Astrocyte (in vitro differentiated cells and primary cell): ENCODE measurements around the gene TSPAN4. TPM values are rescaled to one million over a fixed set of nuclear protein-coding genes. Genes with fewer than 3 reads are reported as not detected.

Experiments used
- DNase-seq: peaks from one replicate; pipeline ENCODE4 v3.0.0-alpha.2; 2010; ENCODE audit warnings: low read depth
- FAIRE-seq: peaks from 2 replicates; lab custom pipeline; 2011; peaks lifted over from hg19 to GRCh38; lab: Jason Lieb, UNC
- H2AFZ ChIP-seq: 2 replicates; pipeline ENCODE4 v1.6.0; 2012; ENCODE audit warnings: low read depth, low read length, inconsistent platforms
- H3K27ac ChIP-seq: 2 replicates; pipeline ENCODE4 v1.5.1; 2011; ENCODE audit warnings: low read depth, low read length, inconsistent platforms
- H3K27me3 ChIP-seq: 2 replicates; pipeline ENCODE4 v1.6.0; 2011; ENCODE audit warnings: low read length, inconsistent platforms; ENCODE audit not compliant: insufficient read depth
- H3K36me3 ChIP-seq: 2 replicates; pipeline ENCODE4 v1.5.1; 2011; ENCODE audit warnings: low read length, inconsistent platforms; ENCODE audit not compliant: insufficient read depth
- H3K4me1 ChIP-seq: 2 replicates; pipeline ENCODE4 v1.5.1; 2011; ENCODE audit warnings: low read length, inconsistent platforms; ENCODE audit not compliant: insufficient read depth
- H3K4me2 ChIP-seq: 2 replicates; pipeline ENCODE4 v1.6.0; 2012; ENCODE audit warnings: low read length, inconsistent platforms
- H3K4me3 ChIP-seq: 2 replicates; pipeline ENCODE4 v1.5.1; 2011; ENCODE audit warnings: low read depth, mild to moderate bottlenecking, low read length, inconsistent platforms; ENCODE audit not compliant: insufficient read depth
- H3K79me2 ChIP-seq: 2 replicates; pipeline ENCODE4 v1.6.0; 2012; ENCODE audit warnings: mild to moderate bottlenecking, low read length, inconsistent platforms; ENCODE audit not compliant: insufficient read depth
- H3K9ac ChIP-seq: 2 replicates; pipeline ENCODE4 v1.6.0; 2012; ENCODE audit warnings: mild to moderate bottlenecking, low read length, inconsistent platforms
- H3K9me3 ChIP-seq: 2 replicates; pipeline ENCODE4 v1.5.1; 2012; ENCODE audit warnings: low read depth, mild to moderate bottlenecking, low read length, inconsistent platforms; ENCODE audit not compliant: insufficient read depth
- H4K20me1 ChIP-seq: 2 replicates; pipeline ENCODE4 v1.6.0; 2012; ENCODE audit warnings: low read length, inconsistent platforms; ENCODE audit not compliant: insufficient read depth
- H3K27ac Mint-ChIP-seq: one replicate; pipeline ENCODE4 v1.8.0; 2021; ENCODE audit warnings: mild to moderate bottlenecking, mixed read lengths; ENCODE audit not compliant: unreplicated experiment
- H3K27me3 Mint-ChIP-seq: one replicate; pipeline ENCODE4 v1.8.0; 2021; ENCODE audit warnings: low read depth, mixed read lengths; ENCODE audit not compliant: unreplicated experiment
- H3K36me3 Mint-ChIP-seq: one replicate; pipeline ENCODE4 v1.8.0; 2021; ENCODE audit warnings: low read depth, mixed read lengths; ENCODE audit not compliant: unreplicated experiment
- H3K4me1 Mint-ChIP-seq: one replicate; pipeline ENCODE4 v1.8.0; 2021; ENCODE audit warnings: low read depth, mixed read lengths; ENCODE audit not compliant: unreplicated experiment
- H3K4me3 Mint-ChIP-seq: one replicate; pipeline ENCODE4 v1.8.0; 2021; ENCODE audit warnings: mild to moderate bottlenecking, moderate library complexity, mixed read lengths; ENCODE audit not compliant: unreplicated experiment
- H3K9me3 Mint-ChIP-seq: one replicate; pipeline ENCODE4 v1.8.0; 2021; ENCODE audit warnings: mild to moderate bottlenecking, mixed read lengths; ENCODE audit not compliant: unreplicated experiment
- CTCF ChIP-seq: IDR thresholded peaks from 2 replicates; pipeline ENCODE4 v1.5.1; 2011; ENCODE audit warnings: low read depth, mild to moderate bottlenecking, inconsistent platforms, low read length, moderate library complexity; ENCODE audit not compliant: insufficient read depth
- EZH2 ChIP-seq: IDR thresholded peaks from 2 replicates; pipeline ENCODE4 v1.6.1; 2012; ENCODE audit warnings: mild to moderate bottlenecking, low read length, inconsistent platforms; ENCODE audit not compliant: insufficient read depth
- total RNA-seq: library from RNA; stranded (reverse); gene quantifications from 2 replicates; pipeline ENCODE4 v1.2.1, GENCODE V29; 2021

The TSPAN4 gene
- total RNA-seq, 1 donor from 2014 or later, result 69.5 TPM

- no peaks in the 10 kb centered on the region for H3K4me1 Mint-ChIP-seq
- no peak for FAIRE-seq
- DNase-seq, result no peak
Measured at GRCh38 chr11:875203-875602, 32.6 kb downstream of the TSPAN4 start.

GRCh38 chr11:875769-876301 is 33.2 kb downstream of the TSPAN4 start:
- H2AFZ ChIP-seq, result no peak overlapping the region
- TF ChIP-seq EZH2, result no peak
- no peaks in the 10 kb centered on the region for H3K4me1 Mint-ChIP-seq
- DNase-seq, result no peak
- H4K20me1 ChIP-seq, result peaks cover 20% of the 10 kb centered on the region
- no peaks in the 10 kb centered on the region for H3K9me3 Mint-ChIP-seq
- peaks cover 8% of the 10 kb centered on the region for H3K36me3 Mint-ChIP-seq
- no peak overlapping the region for H3K4me3 ChIP-seq
- FAIRE-seq, result no peak
- H3K79me2 ChIP-seq, result no peaks in the 10 kb centered on the region
- H3K9me3 ChIP-seq, result no peaks in the 10 kb centered on the region
- peaks cover 4% of the 10 kb centered on the region for H3K4me1 ChIP-seq
- no peaks in the 10 kb centered on the region for H3K27me3 ChIP-seq
- H3K4me2 ChIP-seq, result no peak overlapping the region
- peaks cover 3% of the 10 kb centered on the region for H3K27me3 Mint-ChIP-seq
- H3K9ac ChIP-seq, result no peak overlapping the region
- no peaks in the 10 kb centered on the region for H3K36me3 ChIP-seq
- no peak overlapping the region for H3K27ac Mint-ChIP-seq
- H3K4me3 Mint-ChIP-seq, result no peak overlapping the region
- no peak overlapping the region for H3K27ac ChIP-seq

More at GRCh38 chr11:875203-875602, 32.6 kb downstream of the TSPAN4 start:
- H3K9ac ChIP-seq, result no peak overlapping the region
- H3K9me3 ChIP-seq, result no peaks in the 10 kb centered on the region
- no peaks in the 10 kb centered on the region for H3K36me3 ChIP-seq
- no peak for TF ChIP-seq CTCF
- TF ChIP-seq EZH2, result no peak
- H3K79me2 ChIP-seq, result no peaks in the 10 kb centered on the region
- no peak overlapping the region for H3K4me3 Mint-ChIP-seq
- peaks cover 4% of the 10 kb centered on the region for H3K4me1 ChIP-seq
- peaks cover 23% of the 10 kb centered on the region for H4K20me1 ChIP-seq
- no peak overlapping the region for H2AFZ ChIP-seq
- H3K9me3 Mint-ChIP-seq, result no peaks in the 10 kb centered on the region
- no peak overlapping the region for H3K4me2 ChIP-seq
- no peak overlapping the region for H3K27ac Mint-ChIP-seq
- no peaks in the 10 kb centered on the region for H3K27me3 ChIP-seq
- H3K27ac ChIP-seq, result no peak overlapping the region
- peaks cover 3% of the 10 kb centered on the region for H3K27me3 Mint-ChIP-seq
- no peak overlapping the region for H3K4me3 ChIP-seq
- peaks cover 8% of the 10 kb centered on the region for H3K36me3 Mint-ChIP-seq

DNA sequence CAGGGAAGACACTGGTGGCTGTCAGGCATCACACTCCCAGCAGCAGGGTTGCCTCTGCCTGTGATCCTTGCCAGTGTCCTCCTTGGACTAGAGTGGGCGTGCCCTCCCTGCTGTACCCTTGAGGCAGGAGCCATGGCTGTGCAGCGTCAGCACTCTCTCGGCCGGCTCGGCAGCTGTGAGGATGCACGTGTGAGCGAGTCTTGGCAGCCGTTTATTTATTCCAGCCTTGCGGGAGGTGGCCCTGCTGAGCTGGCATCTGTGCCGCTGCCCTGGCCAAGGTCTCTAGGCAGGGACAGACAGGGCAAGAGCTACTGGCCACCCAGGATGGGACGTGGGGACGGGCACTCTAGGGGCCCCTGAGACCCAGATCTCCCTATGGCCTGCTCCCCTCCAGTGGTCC is 33.9 kb downstream of the TSPAN4 start:
- no peaks in the 10 kb centered on the region for H3K9me3 ChIP-seq
- H3K36me3 ChIP-seq, result no peaks in the 10 kb centered on the region
- no peak overlapping the region for H3K4me3 ChIP-seq
- no peak overlapping the region for H3K27ac ChIP-seq
- H2AFZ ChIP-seq, result no peak overlapping the region
- H4K20me1 ChIP-seq, result peaks cover 20% of the 10 kb centered on the region
- no peak overlapping the region for H3K4me3 Mint-ChIP-seq
- H3K79me2 ChIP-seq, result no peaks in the 10 kb centered on the region
- H3K4me2 ChIP-seq, result no peak overlapping the region
- H3K4me1 ChIP-seq, result peaks cover 4% of the 10 kb centered on the region
- H3K9ac ChIP-seq, result no peak overlapping the region
- DNase-seq (no peak), FAIRE-seq (no peak)
- H3K4me1 Mint-ChIP-seq, result no peaks in the 10 kb centered on the region
- no peaks in the 10 kb centered on the region for H3K9me3 Mint-ChIP-seq
- peaks cover 8% of the 10 kb centered on the region for H3K36me3 Mint-ChIP-seq
- H3K27me3 ChIP-seq, result no peaks in the 10 kb centered on the region
- H3K27ac Mint-ChIP-seq, result no peak overlapping the region
- H3K27me3 Mint-ChIP-seq, result peaks cover 3% of the 10 kb centered on the region
- TF ChIP-seq EZH2, result no peak
- no peak for TF ChIP-seq CTCF
